SKM-1 treated with dmso at 0.1 percent for 144 hours (cell line): ENCODE data around the gene TBC1D22B.

Experiments used
- DNase-seq: peaks from one replicate; lab custom pipeline; 2025; ENCODE audit not compliant: unreplicated experiment; lab: John Stamatoyannopoulos, UW

Gene TBC1D22B

DNA sequence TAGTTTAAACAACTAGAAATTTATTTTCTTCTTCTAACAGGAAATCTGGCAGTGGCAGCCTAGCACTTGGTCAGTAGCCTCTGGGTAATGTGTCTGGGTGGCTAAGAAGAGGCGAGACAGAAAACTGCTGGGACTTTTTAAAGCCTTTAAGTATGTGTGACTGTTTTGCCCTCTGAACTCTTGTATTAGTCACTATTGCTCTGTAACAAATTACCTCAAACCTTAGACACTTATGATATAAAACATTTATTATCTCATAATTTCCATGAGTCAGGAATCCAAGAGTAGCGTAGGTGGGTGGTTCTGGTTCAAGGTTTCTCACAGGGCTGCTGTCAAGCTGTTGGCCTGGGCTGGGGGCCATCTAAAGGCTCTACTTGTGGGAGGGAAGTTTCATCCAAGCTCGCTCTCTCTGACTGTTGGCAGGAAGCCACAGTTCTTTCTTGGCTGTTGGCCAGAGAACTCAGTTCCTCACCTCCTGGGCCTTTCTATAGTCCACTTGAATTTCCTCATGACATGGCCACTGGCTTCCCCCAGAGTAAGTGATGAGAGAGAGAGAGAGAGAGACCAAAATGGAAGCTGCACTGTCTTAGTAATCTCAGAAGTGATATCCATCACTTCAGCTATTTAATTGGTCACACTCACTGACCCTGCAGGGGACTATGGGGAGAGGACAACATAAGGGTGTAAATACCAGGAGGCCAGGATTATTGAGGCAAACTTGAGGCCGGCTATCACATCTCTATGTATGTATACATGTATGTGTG, 17.4 kb upstream of the TBC1D22B start:
- peak; percentile 92 for DNase-seq

DNA sequence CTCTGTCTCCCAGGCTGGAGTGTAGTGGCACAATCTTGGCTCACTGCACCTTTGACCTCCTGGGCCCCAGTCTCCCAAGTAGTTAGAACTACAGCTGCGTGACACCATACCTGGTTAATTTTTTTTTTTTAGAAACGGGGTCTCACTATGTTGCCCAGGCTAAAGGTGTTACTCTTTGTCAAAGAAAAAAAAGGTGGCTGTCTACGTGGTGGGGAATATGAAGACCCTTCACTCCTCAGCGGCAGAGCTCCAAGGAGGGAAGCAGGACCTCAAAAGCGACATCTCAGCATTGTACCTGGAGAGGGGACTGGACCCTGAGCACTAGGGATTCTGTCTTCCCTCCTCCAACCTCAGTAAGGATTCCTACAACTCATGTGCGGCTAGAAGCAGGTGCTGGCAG, 16.4 kb upstream of the TBC1D22B start:
- DNase-seq = no peak

DNA sequence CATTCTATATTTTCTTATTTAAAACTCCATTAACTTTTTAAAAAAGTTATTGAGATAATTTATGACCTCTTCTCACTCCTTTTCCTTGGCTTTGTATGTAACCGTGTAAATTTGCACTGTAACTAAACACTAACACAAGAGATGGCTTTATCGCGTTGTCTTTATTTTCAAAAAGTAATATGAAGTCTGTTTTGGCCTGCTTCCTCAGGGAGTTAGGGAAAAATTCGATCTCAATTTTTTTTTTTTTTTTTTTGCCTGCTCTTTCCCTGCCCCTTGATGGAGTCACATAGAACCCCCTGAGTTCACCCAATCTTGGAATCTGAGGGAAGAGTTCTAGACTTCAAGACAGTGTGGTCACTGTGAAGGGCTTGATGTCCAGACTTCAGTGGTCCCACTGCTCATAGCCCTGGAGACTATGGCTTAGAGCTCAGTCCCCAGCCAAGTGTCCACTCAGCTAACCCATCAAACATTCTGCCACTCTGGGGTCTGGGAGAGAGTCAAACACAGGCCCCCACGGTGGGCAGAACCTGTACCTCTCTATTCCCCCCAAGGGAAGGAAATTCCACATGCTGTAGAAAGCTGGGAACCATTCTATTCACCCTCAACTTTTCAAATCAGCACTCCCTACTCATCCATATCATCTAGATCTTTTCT, 15.7 kb upstream of the TBC1D22B start:
- DNase-seq = no peak

DNA sequence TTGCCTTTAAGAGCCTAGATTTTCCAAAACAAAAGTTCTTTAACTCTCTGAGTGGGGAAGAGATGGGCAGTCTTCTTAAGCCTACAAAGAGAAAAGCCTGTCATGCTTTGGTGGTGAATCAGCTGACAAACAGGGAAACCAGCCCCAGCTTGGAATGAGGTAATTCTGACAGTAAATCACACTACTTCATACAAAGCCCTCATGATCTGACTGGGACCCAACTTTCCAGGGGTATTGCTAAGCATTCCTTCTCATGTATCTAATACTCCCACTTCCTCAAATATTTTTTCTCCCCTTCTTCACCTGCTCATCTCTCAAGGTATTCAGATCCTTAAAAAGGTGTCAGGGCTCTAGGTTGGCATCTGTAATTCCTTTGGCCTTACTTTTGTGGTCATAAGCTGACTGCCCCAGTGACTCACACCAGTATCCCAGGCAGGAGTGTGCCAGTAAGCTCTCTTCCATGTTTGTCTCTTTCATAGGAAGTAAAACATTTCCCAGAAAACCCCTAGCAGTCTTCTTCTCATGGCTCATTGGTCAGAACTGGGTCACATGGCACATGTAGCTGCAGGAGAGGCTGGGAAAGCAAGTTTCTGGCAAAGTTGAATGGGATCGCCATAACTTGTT, 15.0 kb upstream of the TBC1D22B start:
- no peak for DNase-seq

DNA sequence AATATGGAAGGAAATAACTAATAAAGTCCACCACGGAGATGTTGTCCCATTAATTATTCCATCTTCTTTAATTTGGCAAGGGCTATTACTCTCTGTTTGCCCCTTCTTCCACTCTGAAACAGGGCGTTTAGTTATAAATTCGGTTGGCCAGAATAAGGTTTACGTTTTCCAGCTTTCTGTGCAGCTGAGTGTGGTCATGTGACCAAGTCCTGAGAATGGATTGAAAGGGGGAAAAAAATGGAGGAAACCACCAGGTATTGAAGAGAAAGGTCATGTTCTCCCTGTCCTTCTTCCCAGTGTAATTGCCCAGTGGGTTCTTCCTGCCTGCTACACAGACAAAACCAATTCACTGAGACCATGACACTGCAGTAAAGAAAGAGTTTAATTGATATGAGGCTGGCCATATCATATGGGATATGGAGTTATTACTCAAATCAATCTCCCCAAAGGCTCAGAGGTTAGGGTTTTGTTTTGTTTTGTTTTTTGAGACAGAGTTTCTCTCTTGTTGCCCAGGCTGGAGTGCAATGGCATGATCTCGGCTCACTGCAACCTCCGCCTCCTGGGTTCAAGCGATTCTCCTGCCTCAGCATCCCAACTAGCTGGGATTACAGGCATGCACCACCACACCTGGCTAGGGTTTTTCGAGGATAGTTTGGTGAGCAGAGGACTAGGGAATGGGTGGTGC, 14.3 kb upstream of the TBC1D22B start:
- no peak for DNase-seq

DNA sequence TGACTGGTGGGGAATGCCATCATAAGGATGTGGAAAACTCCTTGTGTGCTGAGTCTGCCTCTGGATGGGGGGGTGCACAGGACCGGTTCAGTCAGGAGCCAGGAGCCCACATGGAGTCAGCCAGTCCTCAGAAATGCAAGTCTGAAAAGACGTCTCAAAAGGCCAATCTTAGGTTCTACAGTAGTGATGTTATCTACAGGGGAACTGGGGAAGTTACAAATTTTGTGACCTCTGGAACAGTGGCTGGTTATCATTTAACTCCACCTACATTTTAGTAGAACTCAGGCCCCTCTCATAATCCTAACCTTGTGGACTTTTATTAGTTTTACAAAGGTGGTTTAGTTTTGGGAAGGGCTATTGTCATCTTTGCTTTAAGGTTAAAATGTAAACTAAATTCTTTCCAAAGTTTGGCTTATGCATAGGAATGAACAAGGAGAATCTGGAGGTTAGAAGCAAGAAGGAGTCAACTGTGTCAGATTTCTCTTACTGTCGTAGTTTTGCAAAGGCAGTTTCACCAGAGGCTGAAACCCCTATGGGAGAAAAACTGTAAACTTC, 13.7 kb upstream of the TBC1D22B start:
- no peak for DNase-seq

DNA sequence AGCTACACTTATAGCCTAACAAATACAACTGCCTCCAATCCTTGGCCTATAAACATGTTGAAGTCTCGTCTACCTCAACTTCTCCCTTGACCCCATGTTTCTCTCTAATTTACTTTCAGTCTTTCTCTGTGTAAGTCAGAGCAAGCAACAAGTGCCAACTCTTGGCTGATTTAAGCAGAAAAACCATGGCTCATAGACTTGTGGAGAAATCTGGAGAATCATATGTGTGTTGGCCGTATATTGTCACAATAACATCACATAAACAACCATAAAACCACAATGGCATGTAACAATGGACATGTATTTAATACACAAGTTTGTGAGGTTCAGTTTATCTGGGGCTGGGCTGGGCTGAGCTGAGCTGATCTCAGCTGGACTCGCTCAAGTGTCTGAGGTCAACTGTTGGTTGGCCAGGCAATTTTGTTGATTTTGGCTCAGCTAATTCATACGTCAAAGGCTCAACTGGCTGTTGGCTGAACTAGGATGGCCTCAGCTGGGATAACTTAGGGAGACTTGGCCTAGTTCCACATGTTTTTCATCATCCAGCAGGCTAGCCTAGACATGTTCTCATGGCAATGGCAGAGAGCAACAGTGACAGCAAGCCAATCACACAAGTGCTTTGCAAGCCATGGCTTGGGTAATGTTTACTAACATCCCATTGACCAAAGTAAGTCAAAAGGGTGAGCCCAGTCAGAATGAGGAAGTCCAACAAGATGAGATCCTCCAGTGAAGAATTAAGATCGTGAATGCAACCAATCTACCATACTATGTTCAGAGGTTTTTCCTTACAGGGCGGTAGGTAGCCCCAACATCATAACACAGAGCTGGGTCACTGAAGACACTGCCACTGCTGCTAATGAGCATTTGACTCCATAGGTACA, 12.9 kb upstream of the TBC1D22B start:
- DNase-seq = peak; percentile 70

DNA sequence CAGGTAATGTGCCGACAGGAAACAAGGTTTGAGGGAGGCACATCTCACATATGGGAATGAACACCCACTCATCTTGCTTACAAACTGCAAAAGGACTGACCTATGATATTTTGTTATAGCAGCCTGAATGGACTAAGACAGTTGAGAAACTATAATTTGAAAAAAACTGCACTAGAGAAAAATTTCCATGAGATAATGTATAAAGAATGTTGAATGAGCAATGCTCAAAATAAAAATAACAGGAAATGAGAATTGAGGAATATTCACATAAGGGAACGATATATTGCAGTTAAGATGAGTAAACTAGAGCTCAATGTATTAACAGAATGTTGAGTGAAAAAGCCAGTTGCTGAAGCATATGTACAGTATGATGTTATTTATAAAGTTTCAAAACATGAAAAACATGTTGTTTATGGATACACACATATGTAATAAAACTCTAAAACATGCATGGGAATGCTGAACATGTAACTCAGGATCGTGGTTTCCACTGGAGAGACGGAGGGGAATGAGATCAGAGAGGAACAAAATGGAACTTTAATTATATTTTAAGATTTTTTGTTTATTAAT, 6.3 kb upstream of the TBC1D22B start:
- DNase-seq = no peak

DNA sequence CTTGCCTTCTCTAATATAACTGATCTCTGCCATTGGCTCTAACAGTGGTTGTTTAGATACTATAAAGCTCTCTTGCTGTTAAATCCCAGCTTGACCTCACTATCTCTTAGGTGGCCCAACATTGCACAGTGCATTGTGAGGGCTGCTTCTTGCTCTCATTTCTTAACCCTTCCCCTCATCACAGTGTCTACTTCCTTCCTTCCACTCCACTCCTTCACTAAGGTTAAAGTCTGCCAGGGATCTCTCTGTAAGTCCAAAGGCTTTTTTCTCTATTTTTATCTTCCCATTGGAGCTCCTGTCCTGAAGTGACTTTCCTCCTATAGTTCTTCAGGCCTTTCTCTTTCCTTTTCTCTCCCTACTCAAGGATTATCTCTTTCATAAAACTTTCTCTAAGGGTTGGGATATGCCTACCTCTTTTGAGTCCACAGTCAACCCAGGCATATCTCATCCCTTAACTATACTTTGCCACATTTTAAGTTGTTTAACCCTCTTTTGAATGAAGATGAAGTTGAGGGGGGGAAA, 4.0 kb upstream of the TBC1D22B start:
- no peak for DNase-seq

DNA sequence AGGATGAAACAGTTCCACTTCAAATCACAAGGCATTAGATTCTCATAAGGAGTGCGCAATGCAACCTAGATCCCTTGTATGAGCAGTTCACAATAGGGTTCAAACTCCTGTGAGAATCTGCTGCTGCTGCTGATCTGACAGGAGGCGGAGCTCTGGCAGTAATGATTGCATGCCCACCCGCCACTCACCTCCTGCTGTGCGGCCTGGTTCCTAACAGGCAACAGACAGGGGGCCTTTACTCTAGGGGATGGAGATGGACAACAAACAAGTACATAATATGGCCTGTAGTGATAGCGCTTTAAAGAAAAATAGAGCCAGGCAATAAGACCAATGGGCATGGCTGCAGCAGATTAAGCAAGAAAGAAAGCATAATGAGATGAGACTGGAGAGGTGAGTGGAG, 2.7 kb upstream of the TBC1D22B start:
- no peak for DNase-seq

DNA sequence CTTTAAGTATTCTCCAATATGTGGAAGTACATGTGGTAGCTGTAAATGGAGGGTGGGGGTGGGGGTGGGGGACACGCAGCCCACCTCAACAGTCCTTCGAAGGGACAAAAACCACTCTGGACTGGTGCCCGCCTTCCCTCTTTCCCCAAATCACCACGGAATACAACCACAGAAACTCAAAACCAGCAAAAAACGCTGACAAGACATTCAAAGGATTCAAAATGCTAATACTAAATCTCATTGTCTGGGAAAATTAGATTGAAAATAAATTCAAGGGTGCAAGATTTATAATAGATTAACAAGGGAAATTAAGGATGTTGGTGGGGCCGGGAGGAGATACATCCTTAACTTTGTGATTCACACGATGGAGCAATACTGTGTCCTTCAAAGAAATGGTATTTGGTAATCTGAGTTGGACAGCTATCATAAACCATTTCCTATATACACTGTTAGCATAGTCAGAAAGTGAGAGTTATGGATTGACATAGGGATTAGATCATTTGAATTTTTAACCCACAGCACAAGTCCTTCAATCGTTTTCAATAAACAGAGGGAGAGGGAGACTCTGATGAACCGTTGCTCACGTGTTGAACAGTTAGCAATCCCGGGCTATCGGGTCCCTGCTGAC, 766 bp upstream of the TBC1D22B start:
- DNase-seq = peak; percentile 3

DNA sequence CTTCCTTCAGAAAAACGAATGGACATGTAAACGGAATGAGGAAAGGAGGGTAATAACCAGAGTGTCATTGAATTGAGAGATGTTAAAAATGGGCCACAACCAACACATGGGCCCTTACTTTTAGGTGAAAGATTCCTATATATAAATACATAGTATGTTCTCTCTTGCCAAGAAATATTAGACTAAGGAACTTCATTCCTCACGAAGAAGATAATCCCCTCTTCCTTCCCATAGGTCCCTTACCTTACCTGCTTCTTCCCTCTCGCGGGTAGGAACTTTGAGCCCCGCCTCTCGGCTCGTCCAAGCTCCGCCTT, 295 bp upstream of the TBC1D22B start:
- no peak for DNase-seq

DNA sequence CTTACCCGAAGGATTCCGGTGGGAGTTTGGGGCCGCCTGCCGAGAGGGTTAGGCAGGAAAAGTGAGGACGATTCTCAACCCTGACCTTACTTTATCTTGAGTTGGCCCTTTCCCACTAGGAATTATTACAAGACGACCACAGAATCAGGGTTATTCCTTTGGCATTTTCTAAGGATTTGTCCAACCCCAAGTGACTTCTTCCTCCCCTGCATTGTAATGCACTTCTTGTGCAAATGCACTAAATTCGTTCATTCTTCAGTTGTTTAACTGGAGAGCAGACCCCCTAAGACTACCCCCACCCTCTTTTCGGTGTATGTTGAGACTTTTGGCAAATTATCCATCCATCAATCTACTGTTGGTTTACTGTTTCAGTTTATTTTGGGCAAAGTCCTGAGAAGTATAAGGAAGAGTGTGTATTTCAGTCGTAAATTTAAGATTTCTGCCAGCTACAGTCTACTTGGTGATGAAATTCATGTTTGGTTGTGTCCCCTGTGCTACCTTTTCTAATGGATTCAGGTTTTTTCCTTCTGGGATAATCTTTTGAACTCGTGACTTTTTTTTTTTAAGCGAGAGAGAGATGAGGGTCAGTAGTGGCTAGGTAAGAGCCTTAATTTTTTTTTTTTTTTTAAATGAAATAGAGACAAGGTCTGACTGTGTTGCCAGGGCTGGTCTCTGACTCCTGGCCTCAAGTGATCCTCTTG, 983 bp downstream of the TBC1D22B start:
- DNase-seq = no peak

DNA sequence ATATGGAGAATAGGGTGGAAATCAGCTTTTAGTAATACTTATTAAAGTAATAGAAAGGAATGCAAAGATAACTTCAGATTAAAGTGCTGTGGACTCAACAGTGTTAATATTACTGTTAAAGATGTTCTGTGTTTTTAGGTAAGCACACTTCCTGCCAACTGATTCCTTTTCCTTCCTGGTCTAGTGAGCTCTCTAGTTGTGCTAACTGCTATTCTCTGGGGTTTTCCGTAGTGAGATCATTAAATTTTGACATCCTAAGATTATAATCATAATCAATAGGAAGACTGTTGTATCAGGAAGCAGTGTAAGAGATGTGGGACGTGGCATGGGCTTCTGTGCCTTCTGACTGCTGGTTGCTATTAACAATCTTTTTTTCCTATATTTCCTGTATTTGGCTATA, 1.6 kb downstream of the TBC1D22B start:
- DNase-seq = no peak

DNA sequence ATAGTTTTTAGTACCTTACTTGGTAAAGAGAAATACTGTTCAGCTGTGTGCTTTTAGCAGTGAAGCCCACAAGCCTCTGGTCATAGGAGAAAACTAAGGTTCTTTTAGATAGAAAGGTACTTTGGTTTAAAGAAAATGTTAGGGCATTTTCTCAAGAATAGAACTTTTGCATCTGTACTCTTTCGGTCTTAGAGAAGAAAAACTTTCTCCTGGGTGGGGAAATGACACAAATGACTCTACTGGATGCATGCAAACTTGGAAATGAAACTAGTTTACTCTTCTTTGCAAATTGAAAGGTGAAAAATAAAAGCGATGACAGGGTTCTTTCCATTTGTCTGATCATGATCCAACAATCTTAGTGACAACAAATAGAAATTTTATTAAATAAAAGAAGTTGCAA, 2.5 kb downstream of the TBC1D22B start:
- no peak for DNase-seq

DNA sequence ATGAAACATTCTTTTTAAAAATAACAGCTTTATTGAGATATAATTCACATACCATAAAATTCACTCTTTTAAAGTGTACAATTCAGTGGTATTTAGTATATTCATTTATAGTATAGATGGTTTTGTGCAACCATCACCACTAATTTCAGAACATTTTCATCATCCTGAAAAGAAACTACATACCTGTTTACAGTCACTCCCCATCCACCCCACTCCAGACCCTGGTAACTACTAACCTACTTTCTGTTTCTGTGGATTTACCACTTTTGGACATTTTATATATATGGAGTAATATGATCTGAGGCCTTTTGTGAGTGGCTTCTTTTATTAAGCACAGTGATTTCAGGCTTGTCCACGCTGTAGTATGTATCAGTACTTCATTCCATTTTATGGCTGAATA, 2.9 kb downstream of the TBC1D22B start:
- DNase-seq = no peak

DNA sequence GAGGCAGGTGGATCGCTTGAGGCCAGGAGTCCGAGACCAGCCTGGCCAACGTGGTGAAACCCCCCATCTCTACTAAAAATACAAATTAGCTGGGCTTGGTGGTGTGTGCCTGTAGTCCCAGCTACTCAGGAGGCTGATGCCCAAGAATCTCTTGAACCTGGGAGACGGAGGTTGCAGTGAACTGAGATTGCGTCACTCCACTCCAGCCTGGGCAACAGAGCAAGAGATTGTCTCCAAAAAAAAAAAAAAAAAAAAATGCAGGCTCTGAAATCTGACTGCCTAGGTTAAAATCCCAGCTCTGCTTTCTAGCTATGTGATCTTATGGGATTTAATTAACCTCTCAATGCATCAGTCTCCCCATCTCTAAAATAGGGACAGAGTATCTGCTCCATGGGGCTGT, 3.6 kb downstream of the TBC1D22B start:
- DNase-seq = no peak

DNA sequence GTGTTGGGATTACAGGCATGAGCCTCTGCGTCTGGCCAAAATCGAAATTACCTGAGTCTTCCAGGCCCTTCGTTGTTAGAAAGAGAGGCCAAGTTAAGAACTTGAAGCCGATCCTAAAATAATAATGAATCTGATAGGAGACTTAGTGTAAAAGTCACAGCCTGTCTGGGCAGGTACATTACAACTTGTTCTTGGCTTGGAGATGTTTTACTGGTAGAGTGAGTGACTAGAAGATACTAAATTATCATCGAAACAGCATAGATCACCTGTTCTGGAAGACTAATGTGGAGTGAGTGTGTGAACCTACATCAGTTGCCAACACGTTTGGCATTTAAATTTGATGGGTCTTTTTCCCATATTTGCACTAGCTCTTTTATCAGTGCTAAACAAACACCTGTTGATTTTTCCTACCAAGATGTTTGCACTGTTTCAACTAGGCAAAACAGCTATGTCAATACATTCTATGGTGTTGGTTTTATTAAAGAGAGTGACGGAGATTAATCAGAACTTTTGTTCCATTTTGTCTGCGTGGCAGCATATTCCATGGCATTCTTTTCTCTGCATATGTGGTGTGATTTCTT, 5.0 kb downstream of the TBC1D22B start:
- DNase-seq = no peak

DNA sequence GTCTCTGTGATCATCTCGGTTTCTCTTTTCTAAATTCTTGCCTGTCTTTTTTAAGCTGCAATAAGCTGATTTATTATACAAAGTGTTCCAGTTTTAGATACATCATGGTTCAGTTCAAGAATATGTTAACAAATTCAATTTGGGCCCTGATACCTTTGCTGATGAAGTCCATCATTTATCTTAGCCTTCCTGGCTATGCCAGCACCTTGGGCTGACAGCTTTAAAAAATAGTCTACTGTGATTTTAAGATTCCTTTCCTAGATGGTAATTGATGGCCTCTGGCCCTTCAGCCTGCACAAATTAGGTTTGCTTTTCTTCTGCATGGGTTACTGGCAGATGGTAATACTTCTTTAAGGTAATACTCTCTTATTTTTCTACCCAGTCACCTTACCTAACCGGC, 7.4 kb downstream of the TBC1D22B start:
- no peak for DNase-seq
